ENCODE data around the gene PLA2G4D. TPM values are rescaled to one million over a fixed set of nuclear protein-coding genes. Genes with fewer than 3 reads are reported as not detected.

Gene PLA2G4D
- total RNA-seq, 2 donors from 2014 or later, result not detected

DNA sequence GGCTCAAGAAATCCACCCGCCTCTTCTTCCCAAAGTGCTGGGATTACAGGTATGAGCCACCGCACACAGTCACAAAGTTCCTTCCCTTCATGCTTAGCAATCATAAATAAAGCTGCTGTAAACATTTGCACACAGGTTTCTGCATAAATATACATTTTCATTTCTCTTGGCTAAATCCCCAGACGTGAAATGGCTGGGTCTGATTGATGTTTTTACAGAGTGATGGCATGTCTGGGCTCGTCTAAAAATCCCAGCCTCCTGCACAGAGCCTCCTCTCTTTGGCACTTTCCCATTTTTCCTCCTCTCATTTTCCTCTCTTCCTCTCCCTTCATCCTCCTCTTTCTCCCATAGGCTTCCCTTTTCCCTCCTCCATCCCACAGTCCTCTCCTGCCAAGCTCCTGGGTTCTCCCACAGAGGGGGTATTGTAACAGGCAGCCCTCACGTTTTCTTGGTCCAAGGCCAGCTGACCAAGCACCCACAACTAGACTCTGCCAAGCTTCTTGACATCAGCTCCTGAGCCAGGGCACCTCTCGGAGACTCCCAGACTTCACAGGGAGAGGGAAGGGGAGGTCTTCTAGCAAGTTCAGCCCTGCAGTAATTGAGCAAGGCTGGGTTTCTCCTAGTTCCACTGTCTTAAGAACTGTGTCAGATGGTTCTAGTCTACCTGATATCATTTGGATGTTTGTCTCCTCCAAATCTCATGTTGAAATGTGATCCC lies 63.0 kb downstream of the PLA2G4D start:
- Histone ChIP-seq H3K9me3 (no peaks in the 10 kb centered on the region), H3K4me3 (no peak overlapping the region), H3K27me3 (replicated peaks; ENCODE audit: insufficient read depth) (no peaks in the 10 kb centered on the region), H3K36me3 (no peaks in the 10 kb centered on the region), H3K4me1 (ENCODE audit: control insufficient read depth in 1 of 2, low read depth in 2 of 2) (no peaks in the 10 kb centered on the region), H3K27ac (no peak overlapping the region)
- TF ChIP-seq CTCF (IDR thresholded peaks at IDR 0.05), result no peak
- DNase-seq (ENCODE audit: low spot score), result no peak
- ATAC-seq (ENCODE audit: insufficient number of reproducible peaks, low FRiP score, low read depth), result no peak

DNA sequence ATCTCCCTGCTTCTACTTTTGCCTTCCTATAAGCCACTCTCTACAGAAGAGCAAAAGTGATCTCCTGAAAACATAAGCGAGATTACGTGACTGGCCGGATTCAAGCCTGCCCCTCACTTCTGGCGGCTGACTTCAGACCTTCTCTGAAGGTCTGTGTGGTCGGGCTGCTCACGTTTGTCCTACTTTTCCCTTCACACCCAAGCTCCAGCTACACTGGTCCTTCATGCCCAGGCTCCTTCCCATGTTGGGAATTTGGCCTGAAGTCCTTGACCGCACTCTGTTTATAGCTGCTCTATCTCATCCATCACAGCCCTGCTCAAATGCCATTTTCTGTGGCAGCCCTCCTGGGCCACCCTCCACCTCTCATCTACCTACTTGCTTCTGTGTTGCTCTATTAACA lies 66.8 kb downstream of the PLA2G4D start:
- Histone ChIP-seq H3K4me3 (no peak overlapping the region), H3K27ac (no peak overlapping the region), H3K27me3 (replicated peaks; ENCODE audit: insufficient read depth) (no peaks in the 10 kb centered on the region), H3K4me1 (ENCODE audit: control insufficient read depth in 1 of 2, low read depth in 2 of 2) (no peaks in the 10 kb centered on the region), H3K36me3 (no peaks in the 10 kb centered on the region), H3K9me3 (no peaks in the 10 kb centered on the region)
- DNase-seq (ENCODE audit: low spot score) (no peak), ATAC-seq (ENCODE audit: insufficient number of reproducible peaks, low FRiP score, low read depth) (no peak)
- no peak for TF ChIP-seq CTCF (IDR thresholded peaks at IDR 0.05)

- no peak overlapping the region for H3K27ac ChIP-seq
- H3K4me3 ChIP-seq, result no peak overlapping the region
- DNase-seq (ENCODE audit: low spot score) (no peak), ATAC-seq (ENCODE audit: insufficient number of reproducible peaks, low FRiP score, low read depth) (no peak)
- no peaks in the 10 kb centered on the region for H3K36me3 ChIP-seq
- H3K4me1 ChIP-seq (ENCODE audit: control insufficient read depth in 1 of 2, low read depth in 2 of 2), result no peaks in the 10 kb centered on the region
- no peaks in the 10 kb centered on the region for H3K27me3 ChIP-seq (replicated peaks; ENCODE audit: insufficient read depth)
- no peaks in the 10 kb centered on the region for H3K9me3 ChIP-seq
- no peak for TF ChIP-seq CTCF (IDR thresholded peaks at IDR 0.05)
Measured at GRCh38 chr15:42024303-42024702, 70.1 kb downstream of the PLA2G4D start.

DNA sequence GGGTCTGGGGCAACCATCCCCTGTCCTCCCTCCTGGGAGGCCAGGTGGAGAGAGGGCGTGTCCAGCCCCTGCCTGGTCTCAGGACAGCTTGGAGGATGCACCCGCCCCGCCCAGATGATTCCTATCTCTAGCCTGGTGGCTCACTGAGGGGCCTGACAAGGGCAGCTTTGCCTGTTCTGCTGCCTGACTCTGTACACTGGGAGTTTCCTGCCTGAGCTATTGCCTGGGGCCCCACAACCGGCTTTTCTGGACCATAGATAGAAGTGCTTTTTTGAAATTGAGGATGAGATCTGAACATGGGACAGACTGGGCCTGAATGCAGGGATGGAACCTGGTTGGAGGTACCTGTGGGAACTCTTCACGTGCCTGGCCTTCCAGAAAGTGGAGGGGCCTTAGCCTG lies 72.8 kb downstream of the PLA2G4D start:
- ATAC-seq (ENCODE audit: insufficient number of reproducible peaks, low FRiP score, low read depth) (no peak), DNase-seq (ENCODE audit: low spot score) (no peak)
- Histone ChIP-seq H3K36me3 (no peaks in the 10 kb centered on the region), H3K9me3 (no peaks in the 10 kb centered on the region), H3K27me3 (replicated peaks; ENCODE audit: insufficient read depth) (no peaks in the 10 kb centered on the region), H3K27ac (no peak overlapping the region), H3K4me3 (no peak overlapping the region), H3K4me1 (ENCODE audit: control insufficient read depth in 1 of 2, low read depth in 2 of 2) (peaks cover 0 to 10% of the 10 kb centered on the region in 2 donors)
- no peak for TF ChIP-seq CTCF (IDR thresholded peaks at IDR 0.05)

- no peak for DNase-seq (ENCODE audit: low spot score)
- Histone ChIP-seq H3K27me3 (replicated peaks; ENCODE audit: insufficient read depth) (no peaks in the 10 kb centered on the region), H3K4me1 (ENCODE audit: control insufficient read depth in 1 of 2, low read depth in 2 of 2) (peaks cover 0 to 10% of the 10 kb centered on the region in 2 donors), H3K36me3 (no peaks in the 10 kb centered on the region), H3K27ac (no peak within 1 kb of the TSS), H3K9me3 (no peaks in the 10 kb centered on the region), H3K4me3 (no peak within 1 kb of the TSS)
- no peak for ATAC-seq (ENCODE audit: insufficient number of reproducible peaks, low FRiP score, low read depth)
- no peak for TF ChIP-seq CTCF (IDR thresholded peaks at IDR 0.05)
Measured at GRCh38 chr15:42020713-42021273, 73.6 kb downstream of the PLA2G4D start, which contains the start of gene PLA2G4E. PLA2G4E (minus strand) TSS chr15:42021042; CDS start chr15:42021030, 12 bp downstream.

Data from thoracic aorta (tissue), 2 donors.